Tibial artery (tissue), 4 donors: ENCODE data around the gene EPHB1.

Source experiments
- DNase-seq, 2 donors: peaks; one replicate each; pipeline ENCODE4 v3.0.0-alpha.2; 2019
- H3K27ac ChIP-seq, 2 donors: fragments of 200-600 bp; sonication (generic) in 1 of 2; 1 replicate in 1 of 2; 2 replicates in 1 of 2; pipeline ENCODE4 v1.5.1; 2018 to 2019; ENCODE audit warnings: mild to moderate bottlenecking in 1 of 2
- H3K27me3 ChIP-seq, 2 donors: fragments of 200-600 bp; sonication (generic) in 1 of 2; one replicate each; pipeline versions ENCODE4 v1.5.1 to v1.6.0; 2016 to 2019
- H3K36me3 ChIP-seq, 3 donors: fragments of 200-600 bp; sonication (generic) in 2 of 3; one replicate each; pipeline ENCODE4 v1.5.1; 2016 to 2019; ENCODE audit warnings: mild to moderate bottlenecking in 2 of 3
- H3K4me1 ChIP-seq, 4 donors: fragments of 200-600 bp; sonication (generic) in 2 of 4; 1 replicate in 3 of 4; 2 replicates in 1 of 4; pipeline ENCODE4 v1.5.1; 2016 to 2019
- H3K4me3 ChIP-seq, 2 donors: fragments of 200-600 bp; sonication (generic) in 1 of 2; 1 replicate in 1 of 2; 2 replicates in 1 of 2; pipeline ENCODE4 v1.5.1; 2018 to 2019; ENCODE audit warnings: mild to moderate bottlenecking in 2 of 2
- H3K9me3 ChIP-seq, 3 donors: fragments of 200-600 bp; sonication (generic) in 1 of 3; one replicate each; pipeline ENCODE4 v1.5.1; 2016 to 2019
- CTCF ChIP-seq, 2 experiments: fragments of 200-600 bp in 1 of 2; fragments of 450-650 bp in 1 of 2; IDR thresholded peaks; one replicate each; pipeline ENCODE4 v1.5.1; 2017 to 2019; ENCODE audit warnings: antibody characterized with exemption in 2 of 2, mild to moderate bottlenecking in 1 of 2, moderate library complexity in 1 of 2
- intact Hi-C: fragments of 100-400 bp; cut with DNase I; formaldehyde crosslinking; loops from one replicate; pipeline ENCODE4 v1.15.0; 2023; ENCODE audit warnings: low total_unique reads

The EPHB1 gene

GRCh38 chr3:135138776-135139175, 343.7 kb downstream of the EPHB1 start:
- H3K27ac ChIP-seq, result no peak overlapping the region
- intact Hi-C loops, result no loop called here
- H3K4me1 ChIP-seq, result no peaks in the 10 kb centered on the region
- no peak overlapping the region for H3K4me3 ChIP-seq
- H3K27me3 ChIP-seq, result no peaks in the 10 kb centered on the region
- DNase-seq, result no peak
- H3K36me3 ChIP-seq, result no peaks in the 10 kb centered on the region
- TF ChIP-seq CTCF (IDR thresholded peaks at IDR 0.05), result no peak
- H3K9me3 ChIP-seq, result no peaks in the 10 kb centered on the region

GRCh38 chr3:135140591-135140990, 345.5 kb downstream of the EPHB1 start:
- no peaks in the 10 kb centered on the region for H3K36me3 ChIP-seq
- no peak overlapping the region for H3K4me3 ChIP-seq
- no peaks in the 10 kb centered on the region for H3K27me3 ChIP-seq
- no peak for DNase-seq
- no peak overlapping the region for H3K27ac ChIP-seq
- no peaks in the 10 kb centered on the region for H3K9me3 ChIP-seq
- TF ChIP-seq CTCF (IDR thresholded peaks at IDR 0.05), result no peak
- intact Hi-C loops, result no loop called here
- no peaks in the 10 kb centered on the region for H3K4me1 ChIP-seq

- TF ChIP-seq CTCF (IDR thresholded peaks at IDR 0.05), result no peak
- H3K9me3 ChIP-seq, result no peaks in the 10 kb centered on the region
- H3K4me1 ChIP-seq, result no peaks in the 10 kb centered on the region
- no peaks in the 10 kb centered on the region for H3K36me3 ChIP-seq
- H3K27me3 ChIP-seq, result no peaks in the 10 kb centered on the region
- no peak overlapping the region for H3K27ac ChIP-seq
- H3K4me3 ChIP-seq, result no peak overlapping the region
- intact Hi-C loops, result no loop called here
- DNase-seq, result no peak
Measured at GRCh38 chr3:135141160-135141559, 346.1 kb downstream of the EPHB1 start.

GRCh38 chr3:135141672-135142071, 346.6 kb downstream of the EPHB1 start:
- H3K4me3 ChIP-seq, result no peak overlapping the region
- DNase-seq, result no peak
- H3K36me3 ChIP-seq, result no peaks in the 10 kb centered on the region
- no peaks in the 10 kb centered on the region for H3K4me1 ChIP-seq
- intact Hi-C loops, result no loop called here
- TF ChIP-seq CTCF (IDR thresholded peaks at IDR 0.05), result no peak
- no peaks in the 10 kb centered on the region for H3K27me3 ChIP-seq
- H3K9me3 ChIP-seq, result no peaks in the 10 kb centered on the region
- H3K27ac ChIP-seq, result no peak overlapping the region

GRCh38 chr3:135142530-135142929, 347.5 kb downstream of the EPHB1 start:
- Histone ChIP-seq H3K9me3 (no peaks in the 10 kb centered on the region), H3K36me3 (no peaks in the 10 kb centered on the region), H3K27ac (no peak overlapping the region), H3K27me3 (no peaks in the 10 kb centered on the region), H3K4me3 (no peak overlapping the region), H3K4me1 (no peaks in the 10 kb centered on the region)
- no peak for TF ChIP-seq CTCF (IDR thresholded peaks at IDR 0.05)
- no peak for DNase-seq
- intact Hi-C loops, result no loop called here

GRCh38 chr3:135143474-135143873, 348.4 kb downstream of the EPHB1 start:
- no peak for TF ChIP-seq CTCF (IDR thresholded peaks at IDR 0.05)
- Histone ChIP-seq H3K27me3 (no peaks in the 10 kb centered on the region), H3K4me3 (no peak overlapping the region), H3K4me1 (no peaks in the 10 kb centered on the region), H3K9me3 (no peaks in the 10 kb centered on the region), H3K36me3 (no peaks in the 10 kb centered on the region), H3K27ac (no peak overlapping the region)
- no peak for DNase-seq
- intact Hi-C loops, result no loop called here
